B cell (primary cell): Measurements from ENCODE around the gene BRSK2. TPM values are rescaled to one million over a fixed set of nuclear protein-coding genes. Genes with fewer than 3 reads are reported as not detected.
"Not testable (repeated sequence)": the region's sequence is repeated elsewhere in the genome, so short reads cannot be mapped to it uniquely, and the experiment has no call there.

Source experiments
- ATAC-seq: fragments of 200-7000 bp; cut with Tn5 transposase; one replicate; pipeline ENCODE4 v1.10.0; 2021; ENCODE audit warnings: low read depth, mild to moderate bottlenecking, moderate number of reproducible peaks, moderate library complexity
- CTCF ChIA-PET: fragments of 350-600 bp; sonication (Branson Sonifier 250); formaldehyde crosslinking; loops from one replicate; lab custom pipeline; 2021; ENCODE audit warnings: antibody characterized with exemption, inconsistent platforms; lab: Charles Lee
- POLR2A ChIA-PET: fragments of 350-600 bp; sonication (Branson Sonifier 250); formaldehyde crosslinking; loops from one replicate; lab custom pipeline; 2021; ENCODE audit warnings: antibody characterized with exemption; lab: Charles Lee
- DNase-seq: peaks from one replicate; pipeline ENCODE4 v3.0.0; 2013
- H2AFZ ChIP-seq: 2 replicates; pipeline ENCODE4 v1.6.1; 2012; ENCODE audit warnings: mild to moderate bottlenecking, low read depth, low read length; ENCODE audit not compliant: insufficient read depth, poor library complexity, severe bottlenecking
- H3K27ac ChIP-seq, 2 donors: 1 replicate in 1 of 2; 2 replicates in 1 of 2; pipeline ENCODE4 v1.5.1; 2012 to 2013; ENCODE audit warnings: low read length in 2 of 2, mild to moderate bottlenecking in 2 of 2, moderate library complexity in 1 of 2
- H3K27me3 ChIP-seq, 4 experiments: fragments of 200-600 bp in 1 of 4; sonication (generic) in 1 of 4; replicated peaks in 1 of 4; 1 replicate in 2 of 4; 2 replicates in 2 of 4; pipeline versions ENCODE4 v1.6.1 to v1.7.0; 2013 to 2016; ENCODE audit warnings: low read length in 3 of 4, mild to moderate bottlenecking in 2 of 4, mixed read lengths in 1 of 4, moderate library complexity in 1 of 4; ENCODE audit not compliant: insufficient read depth in 4 of 4, control insufficient read depth in 3 of 4; ENCODE audit errors: control extremely low read depth in 1 of 4
- H3K36me3 ChIP-seq, 2 experiments: replicated peaks in 1 of 2; 1 replicate in 1 of 2; 2 replicates in 1 of 2; pipeline versions ENCODE4 v1.6.1 to v1.7.1; 2013; ENCODE audit warnings: low read length in 1 of 2; ENCODE audit not compliant: insufficient read depth in 2 of 2, control insufficient read depth in 1 of 2; ENCODE audit errors: control extremely low read depth in 1 of 2, extremely low read depth in 1 of 2
- H3K4me1 ChIP-seq, 2 donors: fragments of 200-600 bp in 1 of 2; sonication (generic) in 1 of 2; 1 replicate in 1 of 2; 2 replicates in 1 of 2; pipeline versions ENCODE4 v1.5.1 to v1.6.1; 2013 to 2017; ENCODE audit warnings: low read length in 2 of 2; ENCODE audit not compliant: control insufficient read depth in 2 of 2, insufficient read depth in 2 of 2
- H3K4me2 ChIP-seq: replicated peaks from 2 replicates; pipeline ENCODE3; 2012; ENCODE audit warnings: mild to moderate bottlenecking, low read depth, low read length; ENCODE audit not compliant: poor library complexity, severe bottlenecking
- H3K4me3 ChIP-seq, 5 experiments: fragments of 200-600 bp in 1 of 5; sonication (generic) in 1 of 5; 1 replicate in 3 of 5; 2 replicates in 2 of 5; pipeline versions ENCODE4 v1.5.1 to v1.7.0; 2011 to 2016; ENCODE audit warnings: low read length in 4 of 5, mild to moderate bottlenecking in 4 of 5, low read depth in 2 of 5, control low read depth in 1 of 5, moderate library complexity in 1 of 5; ENCODE audit not compliant: insufficient read depth in 1 of 5; ENCODE audit errors: control extremely low read depth in 1 of 5, extremely low read depth in 1 of 5
- H3K79me2 ChIP-seq: fragments of 200-600 bp; sonication (generic); one replicate; pipeline ENCODE4 v1.6.0; 2016; ENCODE audit warnings: low read length; ENCODE audit not compliant: control insufficient read depth, insufficient read depth
- H3K9ac ChIP-seq: fragments of 200-600 bp; sonication (generic); 2 replicates; pipeline ENCODE4 v1.6.1; 2017; ENCODE audit warnings: mild to moderate bottlenecking, low read length, moderate library complexity
- H3K9me3 ChIP-seq, 3 donors: one replicate each; pipeline versions ENCODE4 v1.6.1 to v1.7.1; 2013; ENCODE audit warnings: low read length in 2 of 3; ENCODE audit not compliant: control insufficient read depth in 2 of 3, insufficient read depth in 1 of 3; ENCODE audit errors: control extremely low read depth in 1 of 3
- H4K20me1 ChIP-seq: 2 replicates; pipeline ENCODE4 v1.6.0; 2012; ENCODE audit warnings: mild to moderate bottlenecking, low read length; ENCODE audit not compliant: insufficient read depth, control insufficient read depth, poor library complexity, severe bottlenecking
- H3K27ac Mint-ChIP-seq: one replicate; pipeline ENCODE4 v1.8.0; 2021; ENCODE audit warnings: mixed read lengths
- H3K27me3 Mint-ChIP-seq: one replicate; pipeline ENCODE4 v1.8.0; 2021; ENCODE audit warnings: mixed read lengths
- H3K4me1 Mint-ChIP-seq: one replicate; pipeline ENCODE4 v1.8.0; 2021; ENCODE audit warnings: mixed read lengths
- H3K4me3 Mint-ChIP-seq: one replicate; pipeline ENCODE4 v1.8.0; 2021; ENCODE audit warnings: mixed read lengths
- H3K9me3 Mint-ChIP-seq: one replicate; pipeline ENCODE4 v1.8.0; 2022; ENCODE audit warnings: mixed read lengths; ENCODE audit not compliant: insufficient read depth
- EZH2 ChIP-seq: IDR thresholded peaks from 2 replicates; pipeline ENCODE4 v1.6.1; 2012; ENCODE audit warnings: borderline replicate concordance, low read depth, mild to moderate bottlenecking, moderate library complexity, low read length; ENCODE audit not compliant: insufficient read depth, poor library complexity, severe bottlenecking
- WGBS: methylation state at CpG from one replicate; pipeline ENCODE4 v1.1.5; 2013; ENCODE audit warnings: missing lambda C conversion rate; ENCODE audit not compliant: insufficient coverage; 5-methylcytosine and 5-hydroxymethylcytosine counted together
- intact Hi-C: fragments of 100-400 bp; cut with micrococcal nuclease; formaldehyde crosslinking; loops from one replicate; pipeline ENCODE4 v1.10.0; 2022
- polyA plus RNA-seq: library from polyadenylated mRNA; depleted of rRNA; stranded (reverse); fragments of >200 nt; gene quantifications from 2 replicates; pipeline ENCODE4 v1.2.3, GENCODE V29; 2012
- total RNA-seq, 2 donors: library from RNA; stranded (reverse); fragments of 120-200 nt in 1 of 2; gene quantifications; 1 replicate in 1 of 2; 2 replicates in 1 of 2; pipeline versions ENCODE4 v1.2.3 to v1.2.4, GENCODE V29; 2013 to 2022
- TF ChIP-seq, protein P1 (sequence below): fragments of 200-600 bp; IDR thresholded peaks from one replicate; pipeline ENCODE4 v1.8.0; 2022; ENCODE audit warnings: antibody characterized with exemption, mild to moderate bottlenecking

BRSK2 gene
- total and polyA plus RNA-seq, 2 donors (not counting 1 experiment from before 2014, with no cell fraction given): 0.51 to 0.79 TPM

- H3K27me3 ChIP-seq, H3K27ac Mint-ChIP-seq, POLR2A ChIA-PET, DNase-seq, H3K4me1 ChIP-seq, H3K27ac ChIP-seq, ATAC-seq, intact Hi-C loops, H3K4me2 ChIP-seq, H3K4me3 ChIP-seq, H3K27me3 Mint-ChIP-seq, H4K20me1 ChIP-seq, H3K9me3 Mint-ChIP-seq, H3K9me3 ChIP-seq, CTCF ChIA-PET, H2AFZ ChIP-seq, H3K36me3 ChIP-seq, H3K4me3 Mint-ChIP-seq, H3K4me1 Mint-ChIP-seq, H3K79me2 ChIP-seq, H3K9ac ChIP-seq: not testable (repeated sequence)
- WGBS: 96% methylated on average over 17 of the region's 18 CpGs
Observed at GRCh38 chr11:1347411-1347999, 42.2 kb upstream of the BRSK2 start.

- Mint-ChIP-seq H3K27me3 (no peaks in the 10 kb centered on the region), H3K9me3 (no peaks in the 10 kb centered on the region), H3K4me3 (no peak overlapping the region), H3K27ac (no peak overlapping the region), H3K4me1 (no peaks in the 10 kb centered on the region)
- no peaks in the 10 kb centered on the region for H4K20me1 ChIP-seq
- no peaks in the 10 kb centered on the region for H3K9me3 ChIP-seq
- WGBS: 89% methylated on average over 12 of the region's 14 CpGs
- no peaks in the 10 kb centered on the region for H3K4me1 ChIP-seq
- intact Hi-C loops: no loop called here
- DNase-seq: no peak
- no peak overlapping the region for H3K4me2 ChIP-seq
- ChIA-PET CTCF (no interaction called here), POLR2A (no interaction called here)
- no peak overlapping the region for H3K9ac ChIP-seq
- H3K27ac ChIP-seq: no peak overlapping the region
- no peak for ATAC-seq
- H3K27me3 ChIP-seq: no peaks in the 10 kb centered on the region
- no peak overlapping the region for H3K4me3 ChIP-seq
- no peak overlapping the region for H2AFZ ChIP-seq
- H3K36me3 ChIP-seq: no peaks in the 10 kb centered on the region
- H3K79me2 ChIP-seq: no peaks in the 10 kb centered on the region
- no peak for TF ChIP-seq EZH2
- TF ChIP-seq, protein P1, sequence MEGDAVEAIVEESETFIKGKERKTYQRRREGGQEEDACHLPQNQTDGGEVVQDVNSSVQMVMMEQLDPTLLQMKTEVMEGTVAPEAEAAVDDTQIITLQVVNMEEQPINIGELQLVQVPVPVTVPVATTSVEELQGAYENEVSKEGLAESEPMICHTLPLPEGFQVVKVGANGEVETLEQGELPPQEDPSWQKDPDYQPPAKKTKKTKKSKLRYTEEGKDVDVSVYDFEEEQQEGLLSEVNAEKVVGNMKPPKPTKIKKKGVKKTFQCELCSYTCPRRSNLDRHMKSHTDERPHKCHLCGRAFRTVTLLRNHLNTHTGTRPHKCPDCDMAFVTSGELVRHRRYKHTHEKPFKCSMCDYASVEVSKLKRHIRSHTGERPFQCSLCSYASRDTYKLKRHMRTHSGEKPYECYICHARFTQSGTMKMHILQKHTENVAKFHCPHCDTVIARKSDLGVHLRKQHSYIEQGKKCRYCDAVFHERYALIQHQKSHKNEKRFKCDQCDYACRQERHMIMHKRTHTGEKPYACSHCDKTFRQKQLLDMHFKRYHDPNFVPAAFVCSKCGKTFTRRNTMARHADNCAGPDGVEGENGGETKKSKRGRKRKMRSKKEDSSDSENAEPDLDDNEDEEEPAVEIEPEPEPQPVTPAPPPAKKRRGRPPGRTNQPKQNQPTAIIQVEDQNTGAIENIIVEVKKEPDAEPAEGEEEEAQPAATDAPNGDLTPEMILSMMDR: no peak
Observed at GRCh38 chr11:1348146-1348795, 41.5 kb upstream of the BRSK2 start.
